GM23338 (cell line): ENCODE results near the gene BNIP3. TPM values are rescaled to one million over a fixed set of nuclear protein-coding genes. Genes with fewer than 3 reads are reported as not detected.

Source experiments
- ATAC-seq: fragments of 200-7000 bp; cut with Tn5 transposase; 3 replicates; pipeline ENCODE4 v1.9.1; 2020
- DNase-seq: peaks from one replicate; pipeline ENCODE4 v3.0.0-alpha.2; 2015; ENCODE audit warnings: low spot score
- H2AFZ ChIP-seq: fragments of 200-600 bp; sonication (generic); 2 replicates; pipeline ENCODE4 v1.8.0; 2016; ENCODE audit warnings: antibody characterized with exemption, mild to moderate bottlenecking, moderate library complexity
- H3F3A ChIP-seq: fragments of 200-600 bp; sonication (generic); replicated peaks from 2 replicates; pipeline ENCODE4 v1.8.0; 2017; ENCODE audit warnings: antibody characterized with exemption, mixed run types, low read depth
- H3K27ac ChIP-seq: fragments of 200-600 bp; sonication (generic); 2 replicates; pipeline ENCODE4 v1.6.1; 2016; ENCODE audit warnings: low read depth
- H3K27me3 ChIP-seq: fragments of 200-600 bp; sonication (generic); 2 replicates; pipeline ENCODE4 v1.8.0; 2016; ENCODE audit warnings: mild to moderate bottlenecking, mixed run types, moderate library complexity; ENCODE audit not compliant: insufficient read depth
- H3K36me3 ChIP-seq: fragments of 200-600 bp; sonication (generic); 2 replicates; pipeline ENCODE4 v1.8.0; 2016; ENCODE audit warnings: mild to moderate bottlenecking; ENCODE audit not compliant: insufficient read depth
- H3K4me1 ChIP-seq: fragments of 200-600 bp; sonication (generic); 2 replicates; pipeline ENCODE4 v1.8.0; 2016; ENCODE audit warnings: mild to moderate bottlenecking, moderate library complexity; ENCODE audit not compliant: insufficient read depth
- H3K4me2 ChIP-seq: fragments of 200-600 bp; sonication (generic); 2 replicates; pipeline ENCODE4 v1.7.1; 2017; ENCODE audit warnings: mixed run types
- H3K4me3 ChIP-seq: fragments of 200-600 bp; sonication (generic); 2 replicates; pipeline ENCODE4 v1.6.1; 2016; ENCODE audit warnings: mixed run types
- H3K79me2 ChIP-seq: fragments of 200-600 bp; sonication (generic); replicated peaks from 2 replicates; pipeline ENCODE4 v1.8.0; 2017; ENCODE audit warnings: mild to moderate bottlenecking; ENCODE audit not compliant: insufficient read depth
- H3K9me2 ChIP-seq: fragments of 200-600 bp; sonication (generic); 2 replicates; pipeline ENCODE4 v1.8.0; 2017; ENCODE audit not compliant: insufficient read depth
- H4K20me1 ChIP-seq: fragments of 200-600 bp; sonication (generic); replicated peaks from 2 replicates; pipeline ENCODE4 v1.8.0; 2017; ENCODE audit warnings: mild to moderate bottlenecking; ENCODE audit not compliant: insufficient read depth
- H3K27ac Mint-ChIP-seq: 2 replicates; pipeline ENCODE4 v1.8.0; 2020; ENCODE audit warnings: inconsistent platforms, mild to moderate bottlenecking, moderate library complexity, mixed read lengths
- H3K27me3 Mint-ChIP-seq: 3 replicates; pipeline ENCODE4 v1.8.0; 2022; ENCODE audit warnings: low read depth, mild to moderate bottlenecking, moderate library complexity, mixed read lengths, inconsistent platforms; ENCODE audit not compliant: insufficient read depth, poor library complexity
- H3K36me3 Mint-ChIP-seq: 3 replicates; pipeline ENCODE4 v1.8.0; 2021; ENCODE audit warnings: low read depth, mild to moderate bottlenecking, inconsistent platforms, moderate library complexity, mixed read lengths
- H3K4me1 Mint-ChIP-seq: 3 replicates; pipeline ENCODE4 v1.8.0; 2020; ENCODE audit warnings: mild to moderate bottlenecking, inconsistent platforms, mixed read lengths
- H3K4me3 Mint-ChIP-seq: 3 replicates; pipeline ENCODE4 v1.8.0; 2021; ENCODE audit warnings: moderate library complexity, mild to moderate bottlenecking, inconsistent platforms, mixed read lengths
- H3K9me3 Mint-ChIP-seq: 3 replicates; pipeline ENCODE4 v1.8.0; 2020; ENCODE audit warnings: moderate library complexity, mild to moderate bottlenecking, inconsistent platforms, mixed read lengths
- EZH2 ChIP-seq: fragments of 200-600 bp; sonication (generic); IDR thresholded peaks from one replicate; pipeline ENCODE4 v1.8.0; 2017; ENCODE audit warnings: antibody characterized with exemption, mild to moderate bottlenecking, low read depth; ENCODE audit not compliant: unreplicated experiment
- ZNF331 ChIP-seq: fragments of 250-450 bp; sonication (Bioruptor Pico); IDR thresholded peaks from 2 replicates; pipeline ENCODE4 v1.5.0; 2020; ENCODE audit warnings: low read depth, mild to moderate bottlenecking, moderate library complexity
- ZNF462 ChIP-seq: fragments of 250-450 bp; sonication (Bioruptor Pico); IDR thresholded peaks from 2 replicates; pipeline ENCODE4 v1.5.0; 2020; ENCODE audit warnings: mild to moderate bottlenecking, moderate library complexity
- polyA plus RNA-seq: library from polyadenylated mRNA; unstranded; fragments of >200 nt; fragmentation: Nextera tagmentation; extraction: Ambion mirVana; gene quantifications from 2 replicates; pipeline ENCODE4 v1.2.1, GENCODE V29; 2016
- total RNA-seq: library from RNA; depleted of rRNA; stranded (reverse); fragments of >200 nt; shearing (Covaris generic); gene quantifications from 2 replicates; pipeline ENCODE4 v1.2.3, GENCODE V29; 2014
- TF ChIP-seq, protein P1 (sequence below): IDR thresholded peaks from 2 replicates; pipeline ENCODE4 v1.6.1; 2016; ENCODE audit warnings: antibody characterized with exemption

BNIP3 gene
- total and polyA plus RNA-seq, 2 experiments from 2014 or later = 46.3 to 75.0 TPM

GRCh38 chr10:131983780-131984179, 2.1 kb upstream of the BNIP3 start (continued):
- no peak for TF ChIP-seq ZNF462 (CRISPR knock-in tag)
- TF ChIP-seq, protein P1, sequence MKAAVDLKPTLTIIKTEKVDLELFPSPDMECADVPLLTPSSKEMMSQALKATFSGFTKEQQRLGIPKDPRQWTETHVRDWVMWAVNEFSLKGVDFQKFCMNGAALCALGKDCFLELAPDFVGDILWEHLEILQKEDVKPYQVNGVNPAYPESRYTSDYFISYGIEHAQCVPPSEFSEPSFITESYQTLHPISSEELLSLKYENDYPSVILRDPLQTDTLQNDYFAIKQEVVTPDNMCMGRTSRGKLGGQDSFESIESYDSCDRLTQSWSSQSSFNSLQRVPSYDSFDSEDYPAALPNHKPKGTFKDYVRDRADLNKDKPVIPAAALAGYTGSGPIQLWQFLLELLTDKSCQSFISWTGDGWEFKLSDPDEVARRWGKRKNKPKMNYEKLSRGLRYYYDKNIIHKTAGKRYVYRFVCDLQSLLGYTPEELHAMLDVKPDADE = no peak

DNA sequence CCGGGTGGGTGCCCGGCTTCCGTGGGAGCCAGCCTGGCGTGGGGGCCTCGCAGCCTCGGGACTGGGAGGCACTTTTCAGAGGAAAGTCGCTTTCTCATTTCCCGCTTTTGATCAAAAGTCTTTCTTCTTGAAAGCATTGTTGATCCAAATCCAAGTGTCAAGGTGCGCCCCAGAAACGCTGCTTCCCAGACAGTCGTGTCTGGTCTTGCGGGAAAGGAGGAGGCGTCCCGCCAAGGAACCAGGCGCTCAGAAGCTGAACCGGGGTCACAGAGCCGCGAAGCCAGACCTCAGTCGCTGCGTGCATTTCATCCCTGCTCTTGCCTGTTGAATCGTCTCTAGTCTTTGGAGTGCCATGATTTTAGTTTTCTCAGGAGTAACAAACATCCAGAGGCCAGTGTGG, 1.1 kb upstream of the BNIP3 start:
- Histone ChIP-seq H3K4me3 (peak overlapping the region; percentile 51), H3K79me2 (peaks cover 13% of the 10 kb centered on the region), H3K4me1 (peaks cover 27% of the 10 kb centered on the region), H2AFZ (peak overlapping the region; percentile 81; the same call in 1 of the 2 replicates), H4K20me1 (peaks cover 21% of the 10 kb centered on the region), H3K4me2 (peak overlapping the region; percentile 71), H3K27ac (no peak overlapping the region), H3F3A (no peaks in the 10 kb centered on the region; the same call in 1 of the 2 replicates), H3K36me3 (no peaks in the 10 kb centered on the region), H3K9me2 (no peaks in the 10 kb centered on the region), H3K27me3 (peaks cover 55% of the 10 kb centered on the region)
- H3K4me1 Mint-ChIP-seq = peaks cover 25% of the 10 kb centered on the region
- DNase-seq = peak; percentile 41
- H3K27ac Mint-ChIP-seq = no peak overlapping the region
- peaks cover 35% of the 10 kb centered on the region for H3K27me3 Mint-ChIP-seq
- no peak for ATAC-seq
- peaks cover 21% of the 10 kb centered on the region; the same call in 2 of the 3 replicates for H3K9me3 Mint-ChIP-seq
- TF ChIP-seq EZH2 (peak; percentile 23), ZNF331 (CRISPR knock-in tag) (no peak)
- H3K36me3 Mint-ChIP-seq = peaks cover 16% of the 10 kb centered on the region
- peak overlapping the region; percentile 62 for H3K4me3 Mint-ChIP-seq
